Cerebellar cortex (tissue), 1 donor: Measurements from ENCODE around the gene TANC2.

Source experiments
- DNase-seq: peaks from one replicate; pipeline ENCODE4 v3.0.0-alpha.2; 2015; ENCODE audit warnings: low spot score

TANC2 gene

GRCh38 chr17:63001689-63002394 is 35.8 kb downstream of the TANC2 start:
- no peak for DNase-seq

GRCh38 chr17:63002625-63003024 is 36.6 kb downstream of the TANC2 start:
- DNase-seq, result no peak

- no peak for DNase-seq
These were observed 49.8 kb downstream of the TANC2 start for GRCh38 chr17:63015824-63016223.
